WTC11 (cell line): Measurements from ENCODE around the gene HMGCL.

ENCODE experiments used
- CTCF ChIP-seq: fragments of 200-600 bp; IDR thresholded peaks from 2 replicates; pipeline ENCODE4 v1.8.0; 2022; ENCODE audit warnings: antibody characterized with exemption
- MAX ChIP-seq: sonication (generic); formaldehyde crosslinking; IDR thresholded peaks from 2 replicates; pipeline ENCODE4 v1.8.0; 2022; ENCODE audit warnings: mild to moderate bottlenecking, missing genetic modification reagents
- MYBL2 ChIP-seq: sonication (generic); formaldehyde crosslinking; IDR thresholded peaks from 2 replicates; pipeline ENCODE4 v1.8.1; 2023; ENCODE audit warnings: mild to moderate bottlenecking, moderate library complexity, missing genetic modification reagents
- NFYB ChIP-seq: sonication (generic); formaldehyde crosslinking; conservative IDR thresholded peaks from 2 replicates; pipeline ENCODE4 v1.8.0; 2022; ENCODE audit warnings: low read depth, missing genetic modification reagents

DNA sequence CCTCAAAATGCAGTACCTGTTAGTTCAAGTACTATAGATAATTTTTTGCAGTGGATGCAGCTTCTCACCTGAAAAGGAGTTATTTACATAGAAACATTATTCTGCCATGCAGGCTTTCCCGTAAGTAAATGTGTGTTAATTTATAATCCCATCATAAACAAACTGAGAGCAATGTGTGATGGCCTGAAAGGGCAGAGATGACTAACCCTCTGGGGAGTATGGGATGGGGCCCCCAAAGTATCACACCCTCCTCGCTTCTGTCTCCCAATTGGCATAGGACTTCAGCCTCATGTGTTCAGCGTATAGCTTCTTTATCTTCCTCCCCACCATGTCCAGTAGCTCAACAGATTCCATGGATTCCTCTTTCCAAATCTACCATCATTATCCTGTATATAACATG is 7.6 kb downstream of the HMGCL start:
- TF ChIP-seq CTCF (no peak), NFYB (no peak), MYBL2 (CRISPR knock-in tag) (no peak), MAX (no peak)
